Activated CD8-positive, alpha-beta memory T cell treated with anti-CD3 and anti-CD28 coated beads for 1 hour (primary cell): ENCODE results near the gene MIA.
A peak's percentile ranks its signal among the peaks of the same experiment; 100 is the strongest.
"Not testable (repeated sequence)": the region's sequence is repeated elsewhere in the genome, so short reads cannot be mapped to it uniquely, and the experiment has no call there.

Experiments used
- DNase-seq, 2 donors: peaks; one replicate each; pipeline ENCODE4 v3.0.0-alpha.2; 2020; ENCODE audit warnings: low read depth in 1 of 2; ENCODE audit errors: extremely low read depth in 1 of 2

MIA gene

GRCh38 chr19:40777937-40778705 is 2.8 kb downstream of the MIA start, which contains the start of gene RAB4B:
Gene RAB4B, plus strand, starts transcription at chr19:40778247. Its CDS starts 129 bp downstream, at chr19:40778376.
- DNase-seq, result peak; percentile 99 to 100

DNA sequence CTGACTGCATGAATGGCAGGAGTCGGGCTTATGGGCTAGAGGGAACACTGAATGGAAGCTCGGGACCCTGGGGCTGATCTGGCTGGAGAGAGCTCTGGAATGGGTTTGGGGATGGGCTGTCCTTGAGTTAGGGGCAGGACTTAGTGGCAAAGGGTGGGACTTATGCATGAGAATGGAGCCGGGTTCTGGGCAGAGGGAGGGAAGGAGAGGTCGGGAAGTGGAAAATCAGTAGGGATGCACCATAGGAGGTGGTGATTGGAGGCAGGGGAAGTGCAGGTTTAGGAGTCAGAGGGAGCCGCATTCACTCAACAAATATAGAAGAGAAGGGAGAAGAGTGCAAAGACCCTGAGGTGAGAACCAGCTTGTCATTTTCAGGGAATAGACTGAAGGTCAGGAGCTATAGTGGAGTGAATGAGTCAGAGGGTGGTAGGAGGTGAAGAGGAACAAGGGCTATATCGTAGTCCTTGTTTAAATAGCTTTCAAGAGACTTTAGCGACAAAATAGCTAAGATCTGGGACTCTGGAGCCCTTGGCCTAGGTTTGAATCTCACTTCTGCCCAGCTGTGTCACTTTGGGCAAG is 3.5 kb downstream of the MIA start:
- no peak for DNase-seq

DNA sequence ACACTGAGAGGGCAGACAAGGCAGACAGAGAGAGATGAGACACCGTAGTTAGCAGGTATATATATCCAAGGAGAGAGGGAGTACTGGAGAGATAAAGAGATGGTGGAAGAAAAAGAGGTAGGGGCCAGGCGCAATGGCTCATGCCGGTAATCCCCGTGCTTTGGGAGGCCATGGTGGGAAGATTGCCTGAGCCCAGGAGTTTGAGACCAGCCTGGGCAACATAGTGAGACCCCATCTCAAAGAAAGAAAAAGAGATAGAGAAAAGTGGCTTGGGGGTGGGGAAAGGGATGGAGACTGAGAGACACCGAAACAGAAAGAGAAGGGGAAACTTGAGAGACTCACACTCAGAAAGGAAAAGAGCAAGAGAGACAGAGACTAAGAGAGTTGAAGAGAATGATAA is 5.3 kb downstream of the MIA start:
- DNase-seq, result no peak

GRCh38 chr19:40781140-40781539 is 5.8 kb downstream of the MIA start:
- DNase-seq, result no peak

DNA sequence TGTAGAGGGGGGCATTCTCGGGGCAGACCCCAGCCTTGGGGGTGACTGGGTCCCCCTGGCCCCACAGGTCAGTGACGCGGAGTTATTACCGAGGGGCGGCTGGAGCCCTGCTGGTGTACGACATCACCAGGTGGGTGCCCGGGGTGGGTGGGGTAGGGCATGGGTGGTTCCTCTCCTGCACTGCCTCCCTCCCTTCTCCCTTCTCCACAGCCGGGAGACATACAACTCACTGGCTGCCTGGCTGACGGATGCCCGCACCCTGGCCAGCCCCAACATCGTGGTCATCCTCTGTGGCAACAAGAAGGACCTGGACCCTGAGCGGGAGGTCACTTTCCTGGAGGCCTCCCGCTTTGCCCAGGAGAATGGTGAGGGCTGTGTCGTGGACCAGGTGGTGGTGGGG is 8.4 kb downstream of the MIA start:
- no peak for DNase-seq

- DNase-seq, result not testable (repeated sequence)
Observed at GRCh38 chr19:40784146-40784545, 8.8 kb downstream of the MIA start.

- no peak for DNase-seq
Observed at GRCh38 chr19:40785526-40785925, 10.2 kb downstream of the MIA start.

GRCh38 chr19:40786060-40787037 is 11.0 kb downstream of the MIA start:
- DNase-seq, result no peak

DNA sequence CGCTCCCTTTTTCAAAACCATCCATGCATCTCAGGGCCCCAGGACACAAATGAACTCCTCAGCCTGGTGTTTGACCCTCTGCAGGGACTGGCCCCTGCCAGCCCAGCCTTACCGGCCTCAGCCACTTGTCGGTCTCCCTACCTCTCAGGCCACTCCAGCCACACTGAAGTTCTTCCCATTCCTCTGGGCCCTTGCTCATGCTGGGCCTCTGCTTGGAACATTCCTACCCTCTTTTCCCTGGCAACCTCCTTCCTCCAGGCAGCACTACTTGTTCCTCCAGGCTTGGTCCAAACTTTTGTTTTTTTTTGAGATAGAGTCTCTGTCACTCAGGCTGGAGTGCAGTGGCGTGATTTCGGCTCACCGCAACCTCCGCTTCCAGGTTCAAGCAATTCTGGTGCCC is 16.0 kb downstream of the MIA start:
- DNase-seq, result no peak

GRCh38 chr19:40791996-40792395 is 16.7 kb downstream of the MIA start:
- DNase-seq, result no peak

DNA sequence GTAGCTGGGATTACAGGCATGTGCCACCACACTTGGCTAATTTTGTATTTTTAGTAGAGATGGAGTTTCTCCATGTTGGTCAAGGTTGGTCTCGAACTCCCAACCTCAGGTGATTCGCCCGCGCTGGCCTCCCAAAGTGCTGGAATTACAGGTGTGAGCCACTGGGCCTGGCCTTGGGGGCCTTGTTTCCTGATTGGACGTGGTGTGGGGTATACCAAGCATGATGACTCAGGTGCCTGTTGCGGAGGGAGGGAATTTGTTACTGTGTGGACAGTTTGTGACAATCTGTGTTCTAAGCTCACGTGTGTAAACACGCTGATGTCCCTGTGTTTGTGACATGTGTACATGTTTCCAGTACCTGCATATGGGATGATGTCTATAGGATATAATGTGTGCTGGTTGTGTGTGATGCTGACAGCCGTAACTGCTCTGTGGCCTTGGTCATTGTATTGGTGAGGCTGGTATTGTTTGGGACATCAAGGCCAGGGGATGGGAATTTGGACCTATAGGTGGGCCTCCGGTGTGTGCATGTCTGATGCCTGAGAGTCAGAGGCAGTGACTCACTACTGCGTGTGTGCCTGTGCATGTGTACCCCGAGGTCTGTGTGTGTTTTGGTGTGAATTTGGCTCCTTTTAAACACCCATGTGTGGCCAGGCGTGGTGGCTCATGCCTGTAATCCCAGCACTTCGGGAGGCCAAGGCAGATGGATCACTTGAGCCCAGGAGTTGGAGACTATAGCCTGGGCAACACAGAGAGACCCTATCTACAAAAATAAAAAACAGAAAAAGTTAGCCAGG is 22.0 kb downstream of the MIA start:
- no peak for DNase-seq

GRCh38 chr19:40797963-40798682 is 22.8 kb downstream of the MIA start:
- peak in 1 of 2 donors; percentile 46 for DNase-seq

DNA sequence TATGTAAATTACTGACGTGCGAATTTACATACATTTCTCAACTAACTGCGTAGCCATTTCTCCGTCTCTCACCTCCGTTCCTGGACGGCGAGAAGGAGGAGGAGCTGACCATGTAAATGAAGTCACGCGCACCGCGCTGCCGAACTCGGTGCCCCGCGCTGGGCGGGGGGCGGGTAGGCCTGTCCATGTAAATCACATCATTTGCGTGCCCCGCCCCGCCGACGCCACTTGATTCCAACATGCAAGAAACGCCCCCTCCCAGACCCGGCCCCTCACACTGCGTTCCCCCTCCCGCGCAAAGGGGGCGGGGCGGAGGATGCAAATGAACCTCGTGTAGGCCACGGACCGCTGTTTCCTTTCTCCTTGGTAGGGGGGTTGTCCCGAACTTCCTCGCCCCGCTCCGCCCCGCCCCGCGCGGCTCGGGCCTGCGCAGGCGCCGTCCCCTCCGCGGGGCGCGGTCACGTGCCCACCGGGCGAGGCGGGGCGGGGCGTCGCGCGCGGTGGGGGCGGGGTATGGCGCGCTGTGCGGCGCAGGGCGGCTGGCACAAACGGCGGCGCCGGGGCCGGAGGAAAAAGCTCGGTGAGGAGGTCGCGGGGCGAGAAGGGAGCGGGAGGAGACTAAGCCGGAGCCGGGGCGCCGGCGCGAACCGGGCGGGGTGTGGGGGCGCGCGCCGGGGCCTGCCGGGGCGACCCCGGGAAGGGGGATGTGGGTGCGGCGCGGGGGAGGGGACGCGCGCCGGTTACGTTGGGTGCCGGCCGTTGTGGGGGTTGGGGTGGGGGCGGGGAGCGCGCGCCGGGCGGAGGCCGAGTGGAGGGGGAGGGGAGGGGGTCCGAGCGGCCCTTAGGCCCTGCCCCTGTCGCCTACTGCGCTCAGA is 23.6 kb downstream of the MIA start, which contains the start of gene EGLN2:
Gene EGLN2, plus strand, starts transcription at position 509 of the 875 bp plus-strand sequence. CDS start 1,382 bp downstream, outside the sequence.
- peak; percentile 100 for DNase-seq

GRCh38 chr19:40799558-40800338 is 24.4 kb downstream of the MIA start:
- no peak for DNase-seq

GRCh38 chr19:40800339-40800996 is 25.1 kb downstream of the MIA start:
- no peak for DNase-seq

GRCh38 chr19:40800997-40801377 is 25.7 kb downstream of the MIA start:
- DNase-seq, result no peak
